ENCODE measurements around the gene HCN4. TPM values are rescaled to one million over a fixed set of nuclear protein-coding genes. Genes with fewer than 3 reads are reported as not detected.

HCN4 gene
- total and polyA plus RNA-seq, 10 donors = not detected

- Histone ChIP-seq H3K4me1 (no peaks in the 10 kb centered on the region), H3K9me3 (peaks cover 0 to 13% (median 6%) of the 10 kb centered on the region in 8 donors), H3K4me3 (no peak overlapping the region), H3K36me3 (no peaks in the 10 kb centered on the region), H3K27me3 (replicated peaks in 1 of 7) (peaks cover 0 to 26% (median 0%) of the 10 kb centered on the region in 7 donors), H3K27ac (no peak overlapping the region)
- DNase-seq = no peak
- no peak for TF ChIP-seq POLR2AphosphoS5 (IDR thresholded peaks at IDR 0.05)
- no peak for TF ChIP-seq POLR2A (IDR thresholded peaks at IDR 0.05)
- TF ChIP-seq, protein P1, sequence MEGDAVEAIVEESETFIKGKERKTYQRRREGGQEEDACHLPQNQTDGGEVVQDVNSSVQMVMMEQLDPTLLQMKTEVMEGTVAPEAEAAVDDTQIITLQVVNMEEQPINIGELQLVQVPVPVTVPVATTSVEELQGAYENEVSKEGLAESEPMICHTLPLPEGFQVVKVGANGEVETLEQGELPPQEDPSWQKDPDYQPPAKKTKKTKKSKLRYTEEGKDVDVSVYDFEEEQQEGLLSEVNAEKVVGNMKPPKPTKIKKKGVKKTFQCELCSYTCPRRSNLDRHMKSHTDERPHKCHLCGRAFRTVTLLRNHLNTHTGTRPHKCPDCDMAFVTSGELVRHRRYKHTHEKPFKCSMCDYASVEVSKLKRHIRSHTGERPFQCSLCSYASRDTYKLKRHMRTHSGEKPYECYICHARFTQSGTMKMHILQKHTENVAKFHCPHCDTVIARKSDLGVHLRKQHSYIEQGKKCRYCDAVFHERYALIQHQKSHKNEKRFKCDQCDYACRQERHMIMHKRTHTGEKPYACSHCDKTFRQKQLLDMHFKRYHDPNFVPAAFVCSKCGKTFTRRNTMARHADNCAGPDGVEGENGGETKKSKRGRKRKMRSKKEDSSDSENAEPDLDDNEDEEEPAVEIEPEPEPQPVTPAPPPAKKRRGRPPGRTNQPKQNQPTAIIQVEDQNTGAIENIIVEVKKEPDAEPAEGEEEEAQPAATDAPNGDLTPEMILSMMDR (IDR thresholded peaks at IDR 0.05 in 8 of 11, conservative IDR thresholded peaks at IDR 0.05 in 3 of 11) = no peak
- intact Hi-C loops (cut with DNase I; ENCODE audit: low total_unique reads) = no loop called here
- 82 to 93% (median 88%) methylated on average over 3 of the region's 3 CpGs for WGBS, 5 donors
Observed at GRCh38 chr15:73344056-73344455, 24.7 kb downstream of the HCN4 start.

DNA sequence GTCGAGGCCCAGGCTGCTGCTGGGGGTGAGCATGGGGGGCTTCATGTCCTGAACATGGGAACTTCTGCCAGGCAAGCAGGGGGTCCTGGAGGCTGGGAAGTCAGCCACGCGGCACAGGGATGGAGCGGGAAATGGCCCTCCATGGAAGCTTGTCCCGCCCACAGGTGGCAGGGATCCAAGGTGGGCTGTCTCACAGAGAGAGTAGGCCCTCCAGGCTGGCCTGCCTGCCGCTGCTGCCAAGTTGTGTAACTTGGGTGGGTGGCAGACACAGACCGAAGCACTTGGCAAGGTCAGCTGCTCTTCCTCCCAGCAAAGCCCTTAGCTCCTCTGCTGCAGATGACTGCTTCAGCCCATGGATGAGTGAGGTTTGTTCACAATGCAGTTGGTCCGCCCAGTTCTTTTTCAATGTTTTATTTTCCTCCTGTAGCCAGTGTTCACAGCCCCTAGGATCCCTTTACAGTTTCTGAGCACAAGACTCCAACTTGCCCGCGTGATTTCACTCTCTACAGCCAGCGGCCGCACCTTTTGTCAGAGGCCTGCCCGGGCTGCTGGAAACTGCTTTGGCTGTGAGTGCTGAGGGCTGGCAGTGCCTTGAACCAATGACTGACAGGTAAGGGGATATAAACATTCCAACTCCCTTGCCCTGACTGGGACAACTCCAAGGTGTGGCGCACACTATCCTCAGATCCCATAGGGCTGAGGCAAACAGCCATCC is 26.7 kb downstream of the HCN4 start:
- Histone ChIP-seq H3K27me3 (replicated peaks in 1 of 7) (peaks cover 0 to 18% (median 0%) of the 10 kb centered on the region in 7 donors), H3K27ac (no peak overlapping the region), H3K4me1 (no peaks in the 10 kb centered on the region), H3K4me3 (no peak overlapping the region), H3K36me3 (no peaks in the 10 kb centered on the region), H3K9me3 (peaks cover 0 to 13% (median 6%) of the 10 kb centered on the region in 8 donors)
- 79 to 89% (median 86%) methylated on average over 8 to 14 of the region's 14 CpGs for WGBS, 5 donors
- intact Hi-C loops (cut with DNase I; ENCODE audit: low total_unique reads) = no loop called here
- TF ChIP-seq, protein P1 (IDR thresholded peaks at IDR 0.05 in 8 of 11, conservative IDR thresholded peaks at IDR 0.05 in 3 of 11) = no peak
- no peak for TF ChIP-seq POLR2AphosphoS5 (IDR thresholded peaks at IDR 0.05)
- TF ChIP-seq POLR2A (IDR thresholded peaks at IDR 0.05) = no peak
- no peak for DNase-seq

DNA sequence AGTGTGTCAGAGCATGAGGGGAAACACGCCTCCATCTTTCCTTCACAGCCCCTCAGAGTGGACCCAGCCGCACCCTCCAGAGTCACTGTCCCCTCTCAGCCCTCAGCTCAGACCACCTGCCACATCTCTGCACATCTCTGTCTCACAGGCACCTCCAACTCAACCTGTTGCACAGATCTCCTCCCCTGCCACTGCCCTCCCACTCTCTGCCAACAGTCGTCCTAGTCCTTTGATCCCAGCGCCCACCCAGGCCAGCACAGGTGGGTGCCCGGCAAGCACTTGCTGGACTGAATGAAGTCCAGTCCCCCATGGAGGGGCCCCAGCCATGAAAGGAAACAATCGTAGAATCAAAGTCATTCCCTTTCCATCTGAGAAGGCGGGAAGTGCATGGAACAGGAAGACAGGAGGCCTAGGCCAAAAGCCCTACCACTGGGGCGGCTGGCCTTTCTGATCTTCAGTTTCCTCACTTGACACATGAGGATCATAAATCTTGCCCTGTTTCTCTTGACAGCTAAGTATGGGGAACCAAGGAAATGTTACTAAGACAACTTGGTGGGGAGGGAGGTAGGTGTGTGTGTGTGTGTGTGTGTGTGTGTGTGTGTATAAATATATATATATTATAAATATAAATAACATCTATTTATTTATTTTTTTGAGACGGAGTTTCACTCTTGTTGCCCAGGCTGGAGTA is 28.1 kb downstream of the HCN4 start:
- H3K4me3 ChIP-seq = no peak overlapping the region
- no peaks in the 10 kb centered on the region for H3K36me3 ChIP-seq
- peaks cover 0 to 13% (median 6%) of the 10 kb centered on the region in 8 donors for H3K9me3 ChIP-seq
- TF ChIP-seq POLR2A (IDR thresholded peaks at IDR 0.05) (no peak), POLR2AphosphoS5 (IDR thresholded peaks at IDR 0.05) (no peak)
- TF ChIP-seq, protein P1 (IDR thresholded peaks at IDR 0.05 in 8 of 11, conservative IDR thresholded peaks at IDR 0.05 in 3 of 11) = no peak
- peaks cover 0 to 15% (median 0%) of the 10 kb centered on the region in 7 donors for H3K27me3 ChIP-seq (replicated peaks in 1 of 7)
- DNase-seq = no peak
- intact Hi-C loops (cut with DNase I; ENCODE audit: low total_unique reads) = no loop called here
- 62 to 79% (median 76%) methylated on average over 8 to 9 of the region's 9 CpGs for WGBS, 5 donors
- no peaks in the 10 kb centered on the region for H3K4me1 ChIP-seq
- no peak overlapping the region for H3K27ac ChIP-seq

Measured in spleen (tissue), 11 donors.